ENCODE measurements around the gene WWP2. TPM values are rescaled to one million over a fixed set of nuclear protein-coding genes. Genes with fewer than 3 reads are reported as not detected.

WWP2 gene
- total RNA-seq, 1 experiment from 2014 or later, result 40.2 TPM

DNA sequence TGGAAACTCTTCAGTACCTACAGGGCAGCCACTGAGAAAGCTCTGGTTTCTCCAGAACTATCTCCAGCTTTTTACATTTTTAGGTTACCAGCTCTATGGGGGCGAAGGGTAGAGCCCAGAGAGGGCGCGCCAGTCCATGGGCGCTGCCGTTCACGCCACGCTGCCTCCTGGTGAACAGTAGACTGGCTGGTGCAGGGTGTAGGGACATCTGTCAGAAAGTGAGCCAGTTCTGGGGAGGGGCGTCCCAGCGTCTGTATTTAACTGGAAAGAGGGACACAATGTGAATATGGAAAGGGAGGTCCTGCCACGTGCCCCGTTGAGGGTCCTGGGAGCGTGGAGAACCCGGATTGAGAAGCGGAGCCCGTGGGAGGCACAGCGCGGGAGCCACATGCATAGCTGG, 172.6 kb downstream of the WWP2 start:
- no peaks in the 10 kb centered on the region for H3K4me1 ChIP-seq (ENCODE audit: insufficient read depth, low read length)
- H3K79me1 ChIP-seq (ENCODE audit: insufficient read depth, low read depth, low read length, poor library complexity, severe bottlenecking), result no peaks in the 10 kb centered on the region
- no peak overlapping the region for H3K9ac ChIP-seq (ENCODE audit: extremely low read depth, insufficient read length, low read length)
- peaks cover 0 to 6% of the 10 kb centered on the region in 2 experiments; a peak in 2 of 4 replicates for H3K4me1 Mint-ChIP-seq
- H2AK5ac ChIP-seq (ENCODE audit: insufficient read length, low read length), result no peak overlapping the region
- no peak overlapping the region for H2BK12ac ChIP-seq (ENCODE audit: insufficient read length, low read depth, low read length)
- no peak overlapping the region for H2BK5ac ChIP-seq (ENCODE audit: insufficient read length, low read length)
- TF ChIP-seq, protein P1, sequence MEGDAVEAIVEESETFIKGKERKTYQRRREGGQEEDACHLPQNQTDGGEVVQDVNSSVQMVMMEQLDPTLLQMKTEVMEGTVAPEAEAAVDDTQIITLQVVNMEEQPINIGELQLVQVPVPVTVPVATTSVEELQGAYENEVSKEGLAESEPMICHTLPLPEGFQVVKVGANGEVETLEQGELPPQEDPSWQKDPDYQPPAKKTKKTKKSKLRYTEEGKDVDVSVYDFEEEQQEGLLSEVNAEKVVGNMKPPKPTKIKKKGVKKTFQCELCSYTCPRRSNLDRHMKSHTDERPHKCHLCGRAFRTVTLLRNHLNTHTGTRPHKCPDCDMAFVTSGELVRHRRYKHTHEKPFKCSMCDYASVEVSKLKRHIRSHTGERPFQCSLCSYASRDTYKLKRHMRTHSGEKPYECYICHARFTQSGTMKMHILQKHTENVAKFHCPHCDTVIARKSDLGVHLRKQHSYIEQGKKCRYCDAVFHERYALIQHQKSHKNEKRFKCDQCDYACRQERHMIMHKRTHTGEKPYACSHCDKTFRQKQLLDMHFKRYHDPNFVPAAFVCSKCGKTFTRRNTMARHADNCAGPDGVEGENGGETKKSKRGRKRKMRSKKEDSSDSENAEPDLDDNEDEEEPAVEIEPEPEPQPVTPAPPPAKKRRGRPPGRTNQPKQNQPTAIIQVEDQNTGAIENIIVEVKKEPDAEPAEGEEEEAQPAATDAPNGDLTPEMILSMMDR (conservative IDR thresholded peaks at IDR 0.05), result no peak
- H3K4me2 ChIP-seq (ENCODE audit: insufficient read depth, insufficient read length, low read length), result no peak overlapping the region
- no peak overlapping the region for H4K5ac ChIP-seq (ENCODE audit: insufficient read length, low read depth, low read length)
- no peaks in the 10 kb centered on the region for H3K23me2 ChIP-seq (ENCODE audit: insufficient read length, low read depth, low read length, poor library complexity, severe bottlenecking)
- no peaks in the 10 kb centered on the region for H3K79me2 ChIP-seq (ENCODE audit: insufficient read depth, low read length)
- H2AFZ ChIP-seq (ENCODE audit: low read length), result no peak overlapping the region
- H3T11ph ChIP-seq (ENCODE audit: low read length), result no peak overlapping the region
- H4K91ac ChIP-seq (ENCODE audit: insufficient read length, low read depth, low read length), result no peak overlapping the region
- H3K4me3 Mint-ChIP-seq, result no peak overlapping the region
- no peaks in the 10 kb centered on the region for H3K9me3 Mint-ChIP-seq
- H3K56ac ChIP-seq (ENCODE audit: insufficient read length, low read depth, low read length), result no peak overlapping the region
- no peak for DNase-seq
- H2BK15ac ChIP-seq (ENCODE audit: low read depth, low read length), result no peak overlapping the region
- no peaks in the 10 kb centered on the region for H3K27me3 ChIP-seq (ENCODE audit: insufficient read depth, low read length)
- H3K27ac ChIP-seq (ENCODE audit: insufficient read length, low read depth, low read length), result no peak overlapping the region
- no peak overlapping the region for H3K4ac ChIP-seq (ENCODE audit: low read depth, low read length)
- no peak overlapping the region for H4K8ac ChIP-seq (replicated peaks; ENCODE audit: insufficient read length, low read depth, low read length)
- H3K23ac ChIP-seq (ENCODE audit: insufficient read length, low read depth, low read length), result no peak overlapping the region
- no peak overlapping the region for H2BK120ac ChIP-seq (ENCODE audit: low read depth, low read length, poor library complexity, severe bottlenecking)
- peaks cover 15 to 66% (median 35%) of the 10 kb centered on the region in 3 experiments; a peak in 6 of 7 replicates for H3K36me3 Mint-ChIP-seq (ENCODE audit: insufficient read depth in 1 of 3, low read depth in 3 of 3)
- H2BK20ac ChIP-seq (ENCODE audit: low read depth, low read length, poor library complexity, severe bottlenecking), result no peak overlapping the region
- H3K18ac ChIP-seq (ENCODE audit: insufficient read length, low read depth, low read length), result no peak overlapping the region
- no peaks in the 10 kb centered on the region for H4K20me1 ChIP-seq (ENCODE audit: control insufficient read depth, insufficient read depth, insufficient read length)
- no peaks in the 10 kb centered on the region for H3K9me3 ChIP-seq (ENCODE audit: control insufficient read depth, low read depth, low read length)
- no CpG with 5 or more reads among the region's 17 CpGs for WGBS (ENCODE audit: extremely low coverage, insufficient read length, low lambda C conversion rate)
- H3K27ac Mint-ChIP-seq, result peak overlapping the region in 1 of 3 experiments; percentile 67; a peak in 1 of 7 replicates
- no peak overlapping the region for H3K14ac ChIP-seq (ENCODE audit: insufficient read depth, low read length)
- no peaks in the 10 kb centered on the region; the same call in 1 of the 2 replicates for H3K27me3 Mint-ChIP-seq (ENCODE audit: low read depth)

All from H9 (cell line).